WTC11 (cell line): ENCODE data around the gene VEPH1. TPM values are rescaled to one million over a fixed set of nuclear protein-coding genes. Genes with fewer than 3 reads are reported as not detected.

ENCODE experiments used
- ATAC-seq: fragments of 200-7000 bp; cut with Tn5 transposase; 2 replicates; pipeline ENCODE4 v1.10.0; 2021; ENCODE audit warnings: mild to moderate bottlenecking, moderate library complexity
- CTCF ChIA-PET: fragments of 300-600 bp; sonication (Branson Sonifier 250); formaldehyde crosslinking; loops from one replicate; lab custom pipeline; 2021; ENCODE audit warnings: antibody characterized with exemption; lab: Charles Lee
- POLR2A ChIA-PET: fragments of 350-600 bp; sonication (Branson Sonifier 250); formaldehyde crosslinking; loops from one replicate; lab custom pipeline; 2021; ENCODE audit warnings: antibody characterized with exemption; lab: Charles Lee
- DNase-seq: peaks from one replicate; pipeline ENCODE4 v3.0.0; 2021; ENCODE audit warnings: low spot score
- H3K27ac Mint-ChIP-seq: 2 replicates; pipeline ENCODE4 v1.8.0; 2021; ENCODE audit warnings: mixed read lengths
- H3K27me3 Mint-ChIP-seq: 2 replicates; pipeline ENCODE4 v1.8.0; 2021; ENCODE audit warnings: low read depth, mild to moderate bottlenecking, moderate library complexity, mixed read lengths
- H3K36me3 Mint-ChIP-seq: 2 replicates; pipeline ENCODE4 v1.8.0; 2021; ENCODE audit warnings: mixed read lengths
- H3K4me1 Mint-ChIP-seq: 2 replicates; pipeline ENCODE4 v1.8.0; 2022; ENCODE audit warnings: mixed read lengths
- H3K4me3 Mint-ChIP-seq: 2 replicates; pipeline ENCODE4 v1.8.0; 2021; ENCODE audit warnings: mild to moderate bottlenecking, moderate library complexity, mixed read lengths
- H3K9me3 Mint-ChIP-seq: 2 replicates; pipeline ENCODE4 v1.8.0; 2021; ENCODE audit warnings: mixed read lengths
- ATF2 ChIP-seq: sonication (generic); formaldehyde crosslinking; IDR thresholded peaks from 2 replicates; pipeline ENCODE4 v1.8.1; 2022; ENCODE audit warnings: low read depth, missing genetic modification reagents, borderline replicate concordance
- FOXK1 ChIP-seq: sonication (generic); formaldehyde crosslinking; IDR thresholded peaks from 2 replicates; pipeline ENCODE4 v1.8.0; 2022; ENCODE audit warnings: mild to moderate bottlenecking, moderate library complexity, missing genetic modification reagents
- NFATC4 ChIP-seq: fragments of 250-450 bp; sonication (Bioruptor Pico); IDR thresholded peaks from 2 replicates; pipeline ENCODE4 v1.9.0; 2021; ENCODE audit warnings: mild to moderate bottlenecking
- NFYB ChIP-seq: sonication (generic); formaldehyde crosslinking; conservative IDR thresholded peaks from 2 replicates; pipeline ENCODE4 v1.8.0; 2022; ENCODE audit warnings: low read depth, missing genetic modification reagents
- PRDM15 ChIP-seq: sonication (generic); formaldehyde crosslinking; IDR thresholded peaks from 2 replicates; pipeline ENCODE4 v1.8.0; 2022; ENCODE audit warnings: missing genetic modification reagents
- SOX15 ChIP-seq: fragments of 250-450 bp; sonication (Bioruptor Pico); IDR thresholded peaks from 2 replicates; pipeline ENCODE4 v1.9.0; 2021; ENCODE audit warnings: mild to moderate bottlenecking
- TCF7 ChIP-seq: sonication (generic); formaldehyde crosslinking; IDR thresholded peaks from 2 replicates; pipeline ENCODE4 v1.8.0; 2022; ENCODE audit warnings: mild to moderate bottlenecking, low read depth, missing genetic modification reagents, moderate library complexity
- ZNF423 ChIP-seq: fragments of 250-450 bp; sonication (Bioruptor Pico); IDR thresholded peaks from 2 replicates; pipeline ENCODE4 v2.1.2; 2022; ENCODE audit warnings: mild to moderate bottlenecking, moderate library complexity
- total RNA-seq: library from RNA; stranded (reverse); gene quantifications from 3 replicates; pipeline ENCODE4 v1.2.3, GENCODE V29; 2021
- TF ChIP-seq, protein P1 (sequence below): sonication (generic); formaldehyde crosslinking; IDR thresholded peaks from 2 replicates; pipeline ENCODE4 v1.8.0; 2023; ENCODE audit warnings: missing genetic modification reagents
- TF ChIP-seq, protein P2 (sequence below): sonication (generic); formaldehyde crosslinking; IDR thresholded peaks from 2 replicates; pipeline ENCODE4 v1.8.0; 2022; ENCODE audit warnings: mild to moderate bottlenecking, missing genetic modification reagents
- TF ChIP-seq, protein P3 (sequence below): sonication (generic); formaldehyde crosslinking; IDR thresholded peaks from 2 replicates; pipeline ENCODE4 v1.8.1; 2023; ENCODE audit warnings: mild to moderate bottlenecking, missing genetic modification reagents, borderline replicate concordance
- TF ChIP-seq, protein P4 (sequence below): sonication (generic); formaldehyde crosslinking; IDR thresholded peaks from 2 replicates; pipeline ENCODE4 v1.8.1; 2023; ENCODE audit warnings: mild to moderate bottlenecking, moderate library complexity, missing genetic modification reagents

The VEPH1 gene
- total RNA-seq, 1 experiment from 2014 or later = 10.8 TPM

- no peaks in the 10 kb centered on the region for H3K27me3 Mint-ChIP-seq
Measured at GRCh38 chr3:157512534-157512933, 9.3 kb upstream of the VEPH1 start.

More at GRCh38 chr3:157512534-157512933, 9.3 kb upstream of the VEPH1 start:
- DNase-seq = no peak
- ATAC-seq = no peak
- POLR2A ChIA-PET = no interaction called here
- CTCF ChIA-PET = interaction anchor here (1.2 kb wide), 1 partner anchor 20 kb away, joined by 5 read pairs; no protein-coding TSS in a partner anchor
- TF ChIP-seq NFATC4 (CRISPR knock-in tag) = no peak
- TF ChIP-seq, protein P1, sequence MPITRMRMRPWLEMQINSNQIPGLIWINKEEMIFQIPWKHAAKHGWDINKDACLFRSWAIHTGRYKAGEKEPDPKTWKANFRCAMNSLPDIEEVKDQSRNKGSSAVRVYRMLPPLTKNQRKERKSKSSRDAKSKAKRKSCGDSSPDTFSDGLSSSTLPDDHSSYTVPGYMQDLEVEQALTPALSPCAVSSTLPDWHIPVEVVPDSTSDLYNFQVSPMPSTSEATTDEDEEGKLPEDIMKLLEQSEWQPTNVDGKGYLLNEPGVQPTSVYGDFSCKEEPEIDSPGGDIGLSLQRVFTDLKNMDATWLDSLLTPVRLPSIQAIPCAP (CRISPR knock-in tag) = no peak
- no peak for TF ChIP-seq PRDM15 (CRISPR knock-in tag)
- no peak for TF ChIP-seq NFYB (CRISPR knock-in tag)
- TF ChIP-seq, protein P2, sequence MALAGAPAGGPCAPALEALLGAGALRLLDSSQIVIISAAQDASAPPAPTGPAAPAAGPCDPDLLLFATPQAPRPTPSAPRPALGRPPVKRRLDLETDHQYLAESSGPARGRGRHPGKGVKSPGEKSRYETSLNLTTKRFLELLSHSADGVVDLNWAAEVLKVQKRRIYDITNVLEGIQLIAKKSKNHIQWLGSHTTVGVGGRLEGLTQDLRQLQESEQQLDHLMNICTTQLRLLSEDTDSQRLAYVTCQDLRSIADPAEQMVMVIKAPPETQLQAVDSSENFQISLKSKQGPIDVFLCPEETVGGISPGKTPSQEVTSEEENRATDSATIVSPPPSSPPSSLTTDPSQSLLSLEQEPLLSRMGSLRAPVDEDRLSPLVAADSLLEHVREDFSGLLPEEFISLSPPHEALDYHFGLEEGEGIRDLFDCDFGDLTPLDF = no peak
- TF ChIP-seq ATF2 (CRISPR knock-in tag) = no peak
- TF ChIP-seq SOX15 (CRISPR knock-in tag) = no peak
- TF ChIP-seq ZNF423 (CRISPR knock-in tag) = no peak
- TF ChIP-seq, protein P3, sequence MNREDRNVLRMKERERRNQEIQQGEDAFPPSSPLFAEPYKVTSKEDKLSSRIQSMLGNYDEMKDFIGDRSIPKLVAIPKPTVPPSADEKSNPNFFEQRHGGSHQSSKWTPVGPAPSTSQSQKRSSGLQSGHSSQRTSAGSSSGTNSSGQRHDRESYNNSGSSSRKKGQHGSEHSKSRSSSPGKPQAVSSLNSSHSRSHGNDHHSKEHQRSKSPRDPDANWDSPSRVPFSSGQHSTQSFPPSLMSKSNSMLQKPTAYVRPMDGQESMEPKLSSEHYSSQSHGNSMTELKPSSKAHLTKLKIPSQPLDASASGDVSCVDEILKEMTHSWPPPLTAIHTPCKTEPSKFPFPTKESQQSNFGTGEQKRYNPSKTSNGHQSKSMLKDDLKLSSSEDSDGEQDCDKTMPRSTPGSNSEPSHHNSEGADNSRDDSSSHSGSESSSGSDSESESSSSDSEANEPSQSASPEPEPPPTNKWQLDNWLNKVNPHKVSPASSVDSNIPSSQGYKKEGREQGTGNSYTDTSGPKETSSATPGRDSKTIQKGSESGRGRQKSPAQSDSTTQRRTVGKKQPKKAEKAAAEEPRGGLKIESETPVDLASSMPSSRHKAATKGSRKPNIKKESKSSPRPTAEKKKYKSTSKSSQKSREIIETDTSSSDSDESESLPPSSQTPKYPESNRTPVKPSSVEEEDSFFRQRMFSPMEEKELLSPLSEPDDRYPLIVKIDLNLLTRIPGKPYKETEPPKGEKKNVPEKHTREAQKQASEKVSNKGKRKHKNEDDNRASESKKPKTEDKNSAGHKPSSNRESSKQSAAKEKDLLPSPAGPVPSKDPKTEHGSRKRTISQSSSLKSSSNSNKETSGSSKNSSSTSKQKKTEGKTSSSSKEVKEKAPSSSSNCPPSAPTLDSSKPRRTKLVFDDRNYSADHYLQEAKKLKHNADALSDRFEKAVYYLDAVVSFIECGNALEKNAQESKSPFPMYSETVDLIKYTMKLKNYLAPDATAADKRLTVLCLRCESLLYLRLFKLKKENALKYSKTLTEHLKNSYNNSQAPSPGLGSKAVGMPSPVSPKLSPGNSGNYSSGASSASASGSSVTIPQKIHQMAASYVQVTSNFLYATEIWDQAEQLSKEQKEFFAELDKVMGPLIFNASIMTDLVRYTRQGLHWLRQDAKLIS (CRISPR knock-in tag) = no peak
- no peak for TF ChIP-seq TCF7 (CRISPR knock-in tag)
- no peak for TF ChIP-seq FOXK1 (CRISPR knock-in tag)
- TF ChIP-seq, protein P4, sequence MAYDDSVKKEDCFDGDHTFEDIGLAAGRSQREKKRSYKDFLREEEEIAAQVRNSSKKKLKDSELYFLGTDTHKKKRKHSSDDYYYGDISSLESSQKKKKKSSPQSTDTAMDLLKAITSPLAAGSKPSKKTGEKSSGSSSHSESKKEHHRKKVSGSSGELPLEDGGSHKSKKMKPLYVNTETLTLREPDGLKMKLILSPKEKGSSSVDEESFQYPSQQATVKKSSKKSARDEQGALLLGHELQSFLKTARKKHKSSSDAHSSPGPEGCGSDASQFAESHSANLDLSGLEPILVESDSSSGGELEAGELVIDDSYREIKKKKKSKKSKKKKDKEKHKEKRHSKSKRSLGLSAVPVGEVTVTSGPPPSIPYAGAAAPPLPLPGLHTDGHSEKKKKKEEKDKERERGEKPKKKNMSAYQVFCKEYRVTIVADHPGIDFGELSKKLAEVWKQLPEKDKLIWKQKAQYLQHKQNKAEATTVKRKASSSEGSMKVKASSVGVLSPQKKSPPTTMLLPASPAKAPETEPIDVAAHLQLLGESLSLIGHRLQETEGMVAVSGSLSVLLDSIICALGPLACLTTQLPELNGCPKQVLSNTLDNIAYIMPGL (CRISPR knock-in tag) = no peak
- Mint-ChIP-seq H3K27ac (no peak overlapping the region), H3K36me3 (no peaks in the 10 kb centered on the region), H3K4me3 (no peak overlapping the region), H3K4me1 (no peaks in the 10 kb centered on the region), H3K9me3 (peaks cover 6% of the 10 kb centered on the region)
